ENCODE results near the gene ZNF800. TPM values are rescaled to one million over a fixed set of nuclear protein-coding genes. Genes with fewer than 3 reads are reported as not detected.
A peak's percentile ranks its signal among the peaks of the same experiment; 100 is the strongest.

The ZNF800 gene
- polyA plus RNA-seq, 1 of the 3 experiments (the other 2 are of a cell fraction), result 9.2 TPM

DNA sequence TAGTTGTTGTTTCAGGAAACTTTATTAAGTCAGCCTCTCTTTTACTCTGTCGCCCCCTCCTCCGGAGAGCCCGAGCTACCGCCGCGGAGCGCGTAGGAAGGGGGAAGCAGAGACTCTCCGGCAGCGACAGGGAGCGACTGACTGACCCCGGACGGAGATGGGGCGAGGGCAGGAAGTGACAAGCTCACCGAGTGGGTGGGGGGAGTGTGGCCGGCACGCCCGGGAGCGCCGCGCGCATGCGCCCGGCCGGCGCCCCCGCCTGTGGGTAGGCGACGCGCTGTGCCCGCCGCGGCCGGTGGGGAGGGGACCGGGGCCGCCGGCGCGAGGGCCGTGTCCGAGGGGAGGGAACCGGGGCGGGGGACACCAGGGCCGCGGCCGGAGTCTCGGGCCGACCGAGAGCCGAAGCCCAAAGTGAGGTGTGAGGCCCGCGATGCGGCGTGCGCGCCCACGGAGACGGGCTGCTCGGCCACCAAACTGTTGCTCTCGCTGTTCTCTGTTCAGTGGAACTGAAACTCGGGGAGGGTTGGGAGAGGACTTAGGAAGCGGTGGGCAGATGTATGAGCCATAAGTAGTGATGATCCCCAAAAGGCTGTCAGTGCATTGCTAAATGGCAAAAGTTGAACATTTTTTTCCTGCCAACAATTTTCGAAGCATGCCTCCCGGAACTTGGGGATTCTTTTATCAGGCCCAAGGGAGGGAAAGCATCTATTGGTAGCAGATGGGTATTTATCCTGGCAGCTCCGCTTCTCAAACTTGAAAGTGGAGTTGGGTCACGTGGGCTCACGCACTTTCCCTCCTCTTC, at the start of gene ZNF800 (continued):
- TF ChIP-seq, protein P1, sequence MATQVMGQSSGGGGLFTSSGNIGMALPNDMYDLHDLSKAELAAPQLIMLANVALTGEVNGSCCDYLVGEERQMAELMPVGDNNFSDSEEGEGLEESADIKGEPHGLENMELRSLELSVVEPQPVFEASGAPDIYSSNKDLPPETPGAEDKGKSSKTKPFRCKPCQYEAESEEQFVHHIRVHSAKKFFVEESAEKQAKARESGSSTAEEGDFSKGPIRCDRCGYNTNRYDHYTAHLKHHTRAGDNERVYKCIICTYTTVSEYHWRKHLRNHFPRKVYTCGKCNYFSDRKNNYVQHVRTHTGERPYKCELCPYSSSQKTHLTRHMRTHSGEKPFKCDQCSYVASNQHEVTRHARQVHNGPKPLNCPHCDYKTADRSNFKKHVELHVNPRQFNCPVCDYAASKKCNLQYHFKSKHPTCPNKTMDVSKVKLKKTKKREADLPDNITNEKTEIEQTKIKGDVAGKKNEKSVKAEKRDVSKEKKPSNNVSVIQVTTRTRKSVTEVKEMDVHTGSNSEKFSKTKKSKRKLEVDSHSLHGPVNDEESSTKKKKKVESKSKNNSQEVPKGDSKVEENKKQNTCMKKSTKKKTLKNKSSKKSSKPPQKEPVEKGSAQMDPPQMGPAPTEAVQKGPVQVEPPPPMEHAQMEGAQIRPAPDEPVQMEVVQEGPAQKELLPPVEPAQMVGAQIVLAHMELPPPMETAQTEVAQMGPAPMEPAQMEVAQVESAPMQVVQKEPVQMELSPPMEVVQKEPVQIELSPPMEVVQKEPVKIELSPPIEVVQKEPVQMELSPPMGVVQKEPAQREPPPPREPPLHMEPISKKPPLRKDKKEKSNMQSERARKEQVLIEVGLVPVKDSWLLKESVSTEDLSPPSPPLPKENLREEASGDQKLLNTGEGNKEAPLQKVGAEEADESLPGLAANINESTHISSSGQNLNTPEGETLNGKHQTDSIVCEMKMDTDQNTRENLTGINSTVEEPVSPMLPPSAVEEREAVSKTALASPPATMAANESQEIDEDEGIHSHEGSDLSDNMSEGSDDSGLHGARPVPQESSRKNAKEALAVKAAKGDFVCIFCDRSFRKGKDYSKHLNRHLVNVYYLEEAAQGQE (IDR thresholded peaks at IDR 0.05; ENCODE audit: low read depth, low read length), result peak; percentile 42; the same call in 1 of the 2 replicates
- TF ChIP-seq, protein P2, sequence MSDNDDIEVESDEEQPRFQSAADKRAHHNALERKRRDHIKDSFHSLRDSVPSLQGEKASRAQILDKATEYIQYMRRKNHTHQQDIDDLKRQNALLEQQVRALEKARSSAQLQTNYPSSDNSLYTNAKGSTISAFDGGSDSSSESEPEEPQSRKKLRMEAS (IDR thresholded peaks at IDR 0.05; ENCODE audit: low read depth), result peak; percentile 91
- TF ChIP-seq RFX5 (IDR thresholded peaks at IDR 0.05; ENCODE audit: low read length), result no peak
- no peak for TF ChIP-seq EZH2phosphoT487 (IDR thresholded peaks at IDR 0.05; ENCODE audit: borderline replicate concordance, low read depth)
- no peak for TF ChIP-seq YY1 (IDR thresholded peaks at IDR 0.05; ENCODE audit: low read depth)
- TF ChIP-seq FOXJ3 (CRISPR knock-in tag; IDR thresholded peaks at IDR 0.05), result no peak
- TF ChIP-seq FOSL2 (IDR thresholded peaks at IDR 0.05; ENCODE audit: borderline replicate concordance, low read depth), result no peak
- peak; percentile 46 for TF ChIP-seq MXI1 (IDR thresholded peaks at IDR 0.05; ENCODE audit: low read depth, low read length)
- peak; percentile 96 for TF ChIP-seq TAF1 (IDR thresholded peaks at IDR 0.05; ENCODE audit: borderline replicate concordance, low read depth, low read length)
- TF ChIP-seq GABPA (IDR thresholded peaks at IDR 0.05; ENCODE audit: low read depth), result peak; percentile 88
- TF ChIP-seq FOXM1 (IDR thresholded peaks at IDR 0.05; ENCODE audit: low read depth), result no peak
- TF ChIP-seq NRF1 (IDR thresholded peaks at IDR 0.05; ENCODE audit: low read depth, low read length), result peak; percentile 96
- TF ChIP-seq SIN3A (IDR thresholded peaks at IDR 0.05; ENCODE audit: borderline replicate concordance, low read depth, low read length), result peak; percentile 53; the same call in 1 of the 2 replicates
- peak; percentile 97 for TF ChIP-seq POLR2AphosphoS5 (IDR thresholded peaks at IDR 0.05; ENCODE audit: low read depth, low read length)

DNA sequence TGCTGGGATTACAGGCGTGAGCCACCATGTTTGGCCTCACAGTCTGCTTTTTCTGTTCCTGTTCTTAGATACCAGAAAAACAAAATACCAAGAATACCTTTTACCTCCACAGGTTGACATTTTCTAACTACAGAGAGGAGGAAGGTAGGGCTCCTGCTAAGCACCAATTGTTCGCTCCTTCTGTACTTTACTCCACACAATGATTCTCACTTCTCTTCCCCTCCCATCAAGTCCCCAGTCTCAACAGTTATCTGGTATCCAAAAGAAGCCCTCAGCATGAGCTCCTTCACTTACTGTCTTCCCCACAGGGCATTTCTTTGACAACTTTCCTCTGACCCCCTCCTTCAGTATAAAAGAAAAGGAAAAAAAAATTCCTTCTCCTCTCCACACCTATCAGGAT, 47.7 kb upstream of the ZNF800 start:
- TF ChIP-seq RXRA (IDR thresholded peaks at IDR 0.05; ENCODE audit: borderline replicate concordance, low read depth), result no peak
- TF ChIP-seq MEF2A (IDR thresholded peaks at IDR 0.05; ENCODE audit: borderline replicate concordance, low read depth), result no peak
- TF ChIP-seq, protein P2 (IDR thresholded peaks at IDR 0.05; ENCODE audit: low read depth), result no peak
- TF ChIP-seq, protein P3, sequence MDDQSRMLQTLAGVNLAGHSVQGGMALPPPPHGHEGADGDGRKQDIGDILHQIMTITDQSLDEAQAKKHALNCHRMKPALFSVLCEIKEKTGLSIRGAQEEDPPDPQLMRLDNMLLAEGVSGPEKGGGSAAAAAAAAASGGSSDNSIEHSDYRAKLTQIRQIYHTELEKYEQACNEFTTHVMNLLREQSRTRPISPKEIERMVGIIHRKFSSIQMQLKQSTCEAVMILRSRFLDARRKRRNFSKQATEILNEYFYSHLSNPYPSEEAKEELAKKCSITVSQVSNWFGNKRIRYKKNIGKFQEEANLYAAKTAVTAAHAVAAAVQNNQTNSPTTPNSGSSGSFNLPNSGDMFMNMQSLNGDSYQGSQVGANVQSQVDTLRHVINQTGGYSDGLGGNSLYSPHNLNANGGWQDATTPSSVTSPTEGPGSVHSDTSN (IDR thresholded peaks at IDR 0.05), result no peak
- TF ChIP-seq GABPA (IDR thresholded peaks at IDR 0.05; ENCODE audit: low read depth), result no peak
- no peak for TF ChIP-seq ELF1 (IDR thresholded peaks at IDR 0.05)
- TF ChIP-seq POLR2AphosphoS5 (IDR thresholded peaks at IDR 0.05; ENCODE audit: low read depth, low read length), result no peak
- no peak for TF ChIP-seq YY1 (IDR thresholded peaks at IDR 0.05; ENCODE audit: low read depth)
- TF ChIP-seq MXI1 (IDR thresholded peaks at IDR 0.05; ENCODE audit: low read depth, low read length), result no peak
- TF ChIP-seq, protein P4, sequence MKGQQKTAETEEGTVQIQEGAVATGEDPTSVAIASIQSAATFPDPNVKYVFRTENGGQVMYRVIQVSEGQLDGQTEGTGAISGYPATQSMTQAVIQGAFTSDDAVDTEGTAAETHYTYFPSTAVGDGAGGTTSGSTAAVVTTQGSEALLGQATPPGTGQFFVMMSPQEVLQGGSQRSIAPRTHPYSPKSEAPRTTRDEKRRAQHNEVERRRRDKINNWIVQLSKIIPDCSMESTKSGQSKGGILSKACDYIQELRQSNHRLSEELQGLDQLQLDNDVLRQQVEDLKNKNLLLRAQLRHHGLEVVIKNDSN (IDR thresholded peaks at IDR 0.05; ENCODE audit: borderline replicate concordance, low read depth), result no peak
- no peak for TF ChIP-seq TCF12 (IDR thresholded peaks at IDR 0.05)
- no peak for TF ChIP-seq CHD2 (IDR thresholded peaks at IDR 0.05; ENCODE audit: low read length, partially characterized antibody)
- no peak for TF ChIP-seq RCOR1 (IDR thresholded peaks at IDR 0.05; ENCODE audit: low read length)
- no peak for DNase-seq
- H3K4me3 ChIP-seq (ENCODE audit: low read depth in 2 of 2, low read length in 1 of 2), result no peak overlapping the region
- no peaks in the 10 kb centered on the region for H3K79me2 ChIP-seq (ENCODE audit: insufficient read depth)
- H3K4me2 ChIP-seq, result no peak overlapping the region
- no peaks in the 10 kb centered on the region for H3K27me3 ChIP-seq (ENCODE audit: insufficient read depth)
- no peak overlapping the region for H3K27ac ChIP-seq (ENCODE audit: low read depth in 2 of 2, low read length in 1 of 2)
- ChIA-PET POLR2A (no interaction called here), CTCF (interaction anchor here (0.6 to 1.5 kb wide), 2 partner anchors 10 to 446 kb away, joined by 3 to 4 read pairs; no protein-coding TSS in a partner anchor)
- no peak overlapping the region for H2AFZ ChIP-seq (ENCODE audit: low read depth)
- WGBS (ENCODE audit: low lambda C conversion rate), result 77% methylated on average over 2 of the region's 2 CpGs
- H3K9ac ChIP-seq, result no peak overlapping the region
- no peaks in the 10 kb centered on the region for H4K20me1 ChIP-seq (ENCODE audit: insufficient read depth)
- no peaks in the 10 kb centered on the region for H3K36me3 ChIP-seq (replicated peaks in 1 of 2; ENCODE audit: control insufficient read depth in 1 of 2, insufficient read depth in 2 of 2, low read length in 1 of 2)
- H3K9me2 ChIP-seq, result no peaks in the 10 kb centered on the region; the same call in 1 of the 2 replicates
- no peaks in the 10 kb centered on the region for H3K9me3 ChIP-seq
- H3F3A ChIP-seq (replicated peaks; ENCODE audit: insufficient read depth), result no peaks in the 10 kb centered on the region
- H3K4me1 ChIP-seq (ENCODE audit: control insufficient read depth in 1 of 2, insufficient read depth in 2 of 2, low read depth in 1 of 2, low read length in 1 of 2), result 0 out of 4 replicates have a peak, but pooled peaks cover 0 to 4% of the 10 kb centered on the region in 2 experiments
